ENCODE results near the gene BCAP29. TPM values are rescaled to one million over a fixed set of nuclear protein-coding genes. Genes with fewer than 3 reads are reported as not detected.

Gene BCAP29
- total RNA-seq, 1 donor from 2014 or later, result 114 TPM

DNA sequence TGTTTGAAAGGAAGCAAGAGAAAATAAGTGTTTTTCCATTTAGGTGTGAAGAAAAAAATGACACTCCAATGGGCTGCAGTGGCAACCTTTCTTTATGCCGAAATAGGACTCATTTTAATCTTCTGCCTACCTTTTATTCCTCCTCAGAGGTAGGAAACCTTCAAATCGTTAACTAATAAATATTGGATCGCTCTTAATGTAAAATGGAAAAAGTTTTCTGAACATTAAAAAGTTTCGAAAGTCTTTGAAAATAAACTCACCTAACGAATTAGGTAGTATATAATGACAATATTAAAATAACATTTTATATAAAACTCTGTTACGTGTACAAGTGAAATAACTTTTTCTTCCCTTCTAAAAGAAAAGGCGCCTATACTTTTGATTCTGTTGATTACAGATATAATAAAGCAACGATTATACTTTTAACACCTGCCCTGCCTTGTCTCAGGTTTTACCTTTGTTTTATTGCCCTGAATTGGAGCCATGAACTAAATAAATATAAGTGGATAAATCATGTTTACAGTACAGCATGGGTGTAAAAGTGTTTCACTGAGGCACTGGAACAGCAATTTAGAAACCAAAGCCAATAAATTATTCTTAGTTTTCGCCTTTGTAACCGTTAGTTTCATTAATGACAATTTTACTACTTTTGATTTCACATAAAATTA lies 804 bp downstream of the BCAP29 start:
- intact Hi-C loops (cut with micrococcal nuclease), result no loop called here
- DNase-seq (no peak), ATAC-seq (no peak)

DNA sequence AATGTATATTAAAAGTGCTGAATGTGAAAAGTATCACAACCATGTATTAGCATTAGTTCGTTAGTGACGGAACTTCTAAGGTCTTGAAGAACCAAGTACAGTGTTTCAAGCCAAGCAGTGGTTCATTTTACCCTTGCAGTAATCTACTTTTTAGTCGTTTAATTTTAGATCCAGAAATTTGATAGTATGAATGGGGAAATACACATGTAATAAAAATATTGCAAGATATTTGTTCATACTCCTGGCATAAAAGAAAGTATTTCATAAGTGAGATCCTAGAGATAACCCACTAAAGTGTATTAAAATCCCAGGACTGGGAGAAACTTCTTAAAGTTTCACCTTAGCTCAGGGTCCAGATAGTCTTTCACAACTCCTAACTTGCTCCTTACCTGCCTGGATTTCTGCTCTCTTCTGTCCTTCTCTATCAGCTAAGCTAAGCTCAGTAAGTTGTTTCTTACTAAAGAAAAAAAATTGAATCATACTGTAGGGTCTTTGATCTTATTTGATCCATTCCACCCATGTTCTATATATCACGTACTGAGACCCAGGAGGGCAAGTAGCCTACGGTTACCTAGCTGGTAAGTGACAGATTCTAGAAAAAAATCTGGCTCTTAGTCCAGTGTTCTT lies 1.5 kb downstream of the BCAP29 start:
- ATAC-seq, result no peak
- no peak for DNase-seq
- intact Hi-C loops (cut with micrococcal nuclease), result no loop called here

DNA sequence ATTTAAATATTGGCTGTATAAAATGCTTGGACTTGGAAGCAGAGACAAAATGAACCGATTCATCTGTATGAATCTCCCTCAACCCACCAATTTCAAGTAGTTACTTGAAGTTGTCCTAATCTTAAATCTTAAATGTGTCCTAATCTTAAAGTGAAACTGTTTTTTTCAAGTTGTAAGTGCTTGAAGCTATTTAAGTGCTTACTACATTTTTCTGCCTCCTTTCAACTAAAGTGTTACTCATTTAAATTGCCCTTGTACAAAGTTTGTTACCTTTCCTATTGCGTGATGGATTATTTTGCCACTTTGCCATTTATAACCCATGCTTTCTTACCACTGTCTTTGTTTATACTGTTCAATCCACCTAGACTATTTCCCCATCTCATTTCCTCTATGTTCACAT lies 2.8 kb downstream of the BCAP29 start:
- intact Hi-C loops (cut with micrococcal nuclease), result no loop called here
- ATAC-seq (no peak), DNase-seq (no peak)

GRCh38 chr7:107584716-107585115 lies 4.7 kb downstream of the BCAP29 start:
- ATAC-seq (no peak), DNase-seq (no peak)
- intact Hi-C loops (cut with micrococcal nuclease), result no loop called here

- ATAC-seq (no peak), DNase-seq (no peak)
- intact Hi-C loops (cut with micrococcal nuclease), result no loop called here
Measured at GRCh38 chr7:107588529-107589130, 8.6 kb downstream of the BCAP29 start.

- intact Hi-C loops (cut with micrococcal nuclease), result no loop called here
- DNase-seq (no peak), ATAC-seq (peak; percentile 31)
Measured at GRCh38 chr7:107591421-107591820, 11.4 kb downstream of the BCAP29 start.

DNA sequence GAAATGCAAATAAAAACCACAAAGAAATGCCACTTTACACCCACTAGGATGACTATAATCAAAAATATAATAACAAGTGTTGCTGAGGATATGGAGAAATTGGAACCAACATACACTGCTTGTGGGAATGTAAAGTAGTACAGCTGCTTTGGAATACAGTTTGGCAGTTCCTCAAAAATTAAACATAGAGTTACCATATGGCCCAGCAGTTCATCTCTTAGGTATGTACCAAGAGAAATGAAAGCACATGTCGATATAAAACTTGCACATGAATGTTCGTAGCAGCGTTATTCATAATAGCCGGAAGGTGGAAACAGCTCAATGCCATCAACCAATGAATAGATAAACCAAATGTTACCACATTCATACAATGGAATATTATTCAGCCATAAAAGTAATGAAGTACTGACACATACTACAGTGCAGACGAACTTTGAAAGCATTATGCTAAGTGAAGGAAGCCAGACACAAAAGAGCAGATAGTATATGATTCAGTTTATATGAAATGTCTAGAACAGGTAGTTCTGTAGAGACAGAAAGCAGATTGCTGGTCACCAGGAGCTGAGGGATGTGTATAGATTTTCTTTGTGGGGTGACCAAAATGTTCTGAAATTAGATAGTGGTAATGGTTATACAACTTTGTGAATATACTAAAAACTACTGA lies 12.4 kb downstream of the BCAP29 start:
- intact Hi-C loops (cut with micrococcal nuclease), result no loop called here
- no peak for ATAC-seq
- DNase-seq, result no peak

GRCh38 chr7:107593025-107593410 lies 13.0 kb downstream of the BCAP29 start:
- intact Hi-C loops (cut with micrococcal nuclease), result no loop called here
- DNase-seq, result no peak
- no peak for ATAC-seq

- DNase-seq (no peak), ATAC-seq (peak; percentile 85)
- intact Hi-C loops (cut with micrococcal nuclease), result no loop called here
Measured at GRCh38 chr7:107594961-107595737, 15.1 kb downstream of the BCAP29 start.

GRCh38 chr7:107596881-107597581 lies 17.0 kb downstream of the BCAP29 start:
- intact Hi-C loops (cut with micrococcal nuclease), result no loop called here
- ATAC-seq, result peak; percentile 68

GRCh38 chr7:107597582-107597916 lies 17.5 kb downstream of the BCAP29 start:
- intact Hi-C loops (cut with micrococcal nuclease), result no loop called here
- ATAC-seq, result no peak
- no peak for DNase-seq

More at GRCh38 chr7:107596881-107597581, 17.0 kb downstream of the BCAP29 start:
- DNase-seq, result no peak

- ATAC-seq (no peak), DNase-seq (no peak)
- intact Hi-C loops (cut with micrococcal nuclease), result no loop called here
Measured at GRCh38 chr7:107597953-107598352, 17.9 kb downstream of the BCAP29 start.

- intact Hi-C loops (cut with micrococcal nuclease), result no loop called here
- ATAC-seq, result no peak
- DNase-seq, result no peak
Measured at GRCh38 chr7:107599262-107599661, 19.2 kb downstream of the BCAP29 start.

DNA sequence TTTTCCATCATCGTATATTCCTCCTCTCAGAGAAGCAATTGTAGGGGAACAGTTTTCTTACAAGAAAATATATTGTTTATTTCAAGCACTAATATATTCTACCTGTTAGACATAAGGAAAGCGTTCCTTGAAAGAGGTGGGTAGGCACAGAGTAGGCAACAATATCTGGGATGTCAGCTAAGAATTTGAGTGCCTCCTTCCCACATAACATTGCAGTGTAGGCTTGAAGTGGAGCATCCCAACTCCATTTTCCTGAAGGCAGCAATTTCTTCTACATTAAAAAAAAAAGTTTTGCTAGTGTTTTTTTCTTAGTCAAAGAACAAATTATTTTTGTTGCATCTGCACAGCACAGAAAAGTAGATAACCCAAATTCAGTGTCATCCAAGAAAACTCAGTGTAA lies 20.8 kb downstream of the BCAP29 start:
- DNase-seq (no peak), ATAC-seq (no peak)
- intact Hi-C loops (cut with micrococcal nuclease), result no loop called here

- DNase-seq (no peak), ATAC-seq (no peak)
- intact Hi-C loops (cut with micrococcal nuclease), result no loop called here
Measured at GRCh38 chr7:107605218-107605815, 25.3 kb downstream of the BCAP29 start.

- intact Hi-C loops (cut with micrococcal nuclease), result no loop called here
- DNase-seq (no peak), ATAC-seq (no peak)
Measured at GRCh38 chr7:107606303-107606702, 26.3 kb downstream of the BCAP29 start.

- peak; percentile 82 for ATAC-seq
- intact Hi-C loops (cut with micrococcal nuclease), result no loop called here
- DNase-seq, result no peak
Measured at GRCh38 chr7:107609811-107610261, 29.8 kb downstream of the BCAP29 start.

DNA sequence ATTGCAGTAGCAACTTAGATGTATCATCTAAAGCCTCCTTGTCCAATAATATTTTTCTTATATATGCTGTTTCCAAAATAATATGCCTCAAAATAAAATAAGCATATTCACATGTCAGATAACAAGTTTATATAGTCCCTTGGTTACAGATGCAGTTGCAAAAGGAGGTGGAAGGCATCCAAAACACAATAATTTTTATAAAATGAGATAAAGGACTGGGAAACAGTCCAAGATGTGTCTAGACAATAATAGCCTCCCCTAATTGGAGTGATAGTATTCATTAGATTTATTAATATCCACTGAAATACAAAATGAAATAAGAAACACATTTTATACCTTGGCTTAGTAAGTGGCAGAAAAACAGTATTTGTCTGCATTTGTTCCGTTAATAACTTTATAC lies 30.3 kb downstream of the BCAP29 start:
- intact Hi-C loops (cut with micrococcal nuclease), result no loop called here
- ATAC-seq (peak; percentile 70), DNase-seq (no peak)

GRCh38 chr7:107613439-107613838 lies 33.4 kb downstream of the BCAP29 start:
- ATAC-seq, result no peak
- no peak for DNase-seq
- intact Hi-C loops (cut with micrococcal nuclease), result no loop called here

All from left ventricle myocardium superior (tissue), 1 donor.